Measurements from ENCODE around the gene CPLANE1.

DNA sequence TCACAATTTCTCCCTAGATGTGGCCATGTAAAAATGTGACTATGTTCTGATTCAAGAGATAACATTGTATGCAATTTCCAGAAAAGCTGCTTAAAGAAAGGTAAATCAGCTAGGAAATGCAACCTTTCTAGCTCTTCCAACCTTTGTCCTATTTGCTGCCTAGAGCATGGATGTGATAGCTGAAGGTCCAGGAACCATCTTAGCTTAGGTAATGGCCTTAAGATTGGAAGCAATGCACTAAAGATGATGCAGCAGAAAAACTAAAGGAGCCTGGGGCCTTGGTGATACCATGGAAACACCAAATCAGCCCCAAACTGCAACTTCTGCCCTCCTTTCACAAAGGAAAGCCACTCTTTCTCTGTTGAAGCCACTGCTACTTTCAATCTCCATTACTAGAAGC lies 27.0 kb downstream of the CPLANE1 start:
- TF ChIP-seq, protein P1, sequence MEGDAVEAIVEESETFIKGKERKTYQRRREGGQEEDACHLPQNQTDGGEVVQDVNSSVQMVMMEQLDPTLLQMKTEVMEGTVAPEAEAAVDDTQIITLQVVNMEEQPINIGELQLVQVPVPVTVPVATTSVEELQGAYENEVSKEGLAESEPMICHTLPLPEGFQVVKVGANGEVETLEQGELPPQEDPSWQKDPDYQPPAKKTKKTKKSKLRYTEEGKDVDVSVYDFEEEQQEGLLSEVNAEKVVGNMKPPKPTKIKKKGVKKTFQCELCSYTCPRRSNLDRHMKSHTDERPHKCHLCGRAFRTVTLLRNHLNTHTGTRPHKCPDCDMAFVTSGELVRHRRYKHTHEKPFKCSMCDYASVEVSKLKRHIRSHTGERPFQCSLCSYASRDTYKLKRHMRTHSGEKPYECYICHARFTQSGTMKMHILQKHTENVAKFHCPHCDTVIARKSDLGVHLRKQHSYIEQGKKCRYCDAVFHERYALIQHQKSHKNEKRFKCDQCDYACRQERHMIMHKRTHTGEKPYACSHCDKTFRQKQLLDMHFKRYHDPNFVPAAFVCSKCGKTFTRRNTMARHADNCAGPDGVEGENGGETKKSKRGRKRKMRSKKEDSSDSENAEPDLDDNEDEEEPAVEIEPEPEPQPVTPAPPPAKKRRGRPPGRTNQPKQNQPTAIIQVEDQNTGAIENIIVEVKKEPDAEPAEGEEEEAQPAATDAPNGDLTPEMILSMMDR (IDR thresholded peaks at IDR 0.05; ENCODE audit: insufficient read depth, low read depth, low read length): no peak
- no peak for TF ChIP-seq EZH2 (IDR thresholded peaks at IDR 0.05; ENCODE audit: insufficient read depth, low read length)

Data from astrocyte (in vitro differentiated cells and primary cell).